Smooth muscle cell (in vitro differentiated cells): Measurements from ENCODE around the gene ELOVL1. TPM values are rescaled to one million over a fixed set of nuclear protein-coding genes. Genes with fewer than 3 reads are reported as not detected.

Experiments used
- DNase-seq: peaks from one replicate; lab custom pipeline; 2025; ENCODE audit not compliant: unreplicated experiment; lab: John Stamatoyannopoulos, UW
- H2AFZ ChIP-seq: fragments of 200-600 bp; sonication (generic); 2 replicates; pipeline ENCODE4 v1.6.0; 2016; ENCODE audit warnings: antibody characterized with exemption, low read depth, mild to moderate bottlenecking
- H3F3A ChIP-seq: fragments of 200-600 bp; sonication (generic); 2 replicates; pipeline ENCODE4 v1.6.0; 2017; ENCODE audit warnings: antibody characterized with exemption, low read depth
- H3K27ac ChIP-seq: fragments of 200-600 bp; sonication (generic); 2 replicates; pipeline ENCODE4 v1.5.1; 2016; ENCODE audit warnings: low read depth, mild to moderate bottlenecking
- H3K27me3 ChIP-seq: fragments of 200-600 bp; sonication (generic); 2 replicates; pipeline ENCODE4 v1.6.1; 2016; ENCODE audit warnings: low read depth, mild to moderate bottlenecking
- H3K36me3 ChIP-seq: fragments of 200-600 bp; sonication (generic); 2 replicates; pipeline ENCODE4 v1.5.1; 2016; ENCODE audit warnings: low read depth
- H3K4me1 ChIP-seq: fragments of 200-600 bp; sonication (generic); 2 replicates; pipeline ENCODE4 v1.5.1; 2016; ENCODE audit warnings: low read depth
- H3K4me2 ChIP-seq: fragments of 200-600 bp; sonication (generic); 2 replicates; pipeline ENCODE4 v1.6.0; 2016; ENCODE audit warnings: mild to moderate bottlenecking
- H3K4me3 ChIP-seq: fragments of 200-600 bp; sonication (generic); 2 replicates; pipeline ENCODE4 v1.5.1; 2016; ENCODE audit warnings: mild to moderate bottlenecking
- H3K79me2 ChIP-seq: fragments of 200-600 bp; sonication (generic); 2 replicates; pipeline ENCODE4 v1.6.0; 2016; ENCODE audit warnings: low read depth, mild to moderate bottlenecking
- H3K9ac ChIP-seq: fragments of 200-600 bp; sonication (generic); 2 replicates; pipeline ENCODE4 v1.6.0; 2016; ENCODE audit warnings: low read depth
- H3K9me3 ChIP-seq: fragments of 200-600 bp; sonication (generic); replicated peaks from 2 replicates; pipeline ENCODE4 v1.5.1; 2016; ENCODE audit warnings: low read depth
- H4K20me1 ChIP-seq: fragments of 200-600 bp; sonication (generic); 2 replicates; pipeline ENCODE4 v1.6.0; 2016; ENCODE audit warnings: low read depth
- WGBS: methylation state at CpG from one replicate; pipeline ENCODE4 v1.1.7; 2016; ENCODE audit warnings: low lambda C conversion rate; 5-methylcytosine and 5-hydroxymethylcytosine counted together
- polyA plus RNA-seq: library from polyadenylated mRNA; unstranded; fragments of >200 nt; fragmentation: Nextera tagmentation; extraction: Ambion mirVana; gene quantifications from 2 replicates; pipeline ENCODE4 v1.2.1, GENCODE V29; 2016
- total RNA-seq: library from RNA; depleted of rRNA; stranded (reverse); fragments of >200 nt; gene quantifications from 2 replicates; pipeline ENCODE4 v1.2.3, GENCODE V29; 2014
- TF ChIP-seq, protein P1 (sequence below): fragments of 200-600 bp; sonication (generic); IDR thresholded peaks from 2 replicates; pipeline ENCODE4 v1.5.1; 2017; ENCODE audit warnings: borderline replicate concordance, mild to moderate bottlenecking, antibody characterized with exemption; ENCODE audit not compliant: insufficient read depth, poor library complexity, severe bottlenecking

ELOVL1 gene
- total and polyA plus RNA-seq, 2 experiments from 2014 or later: 101 to 109 TPM

DNA sequence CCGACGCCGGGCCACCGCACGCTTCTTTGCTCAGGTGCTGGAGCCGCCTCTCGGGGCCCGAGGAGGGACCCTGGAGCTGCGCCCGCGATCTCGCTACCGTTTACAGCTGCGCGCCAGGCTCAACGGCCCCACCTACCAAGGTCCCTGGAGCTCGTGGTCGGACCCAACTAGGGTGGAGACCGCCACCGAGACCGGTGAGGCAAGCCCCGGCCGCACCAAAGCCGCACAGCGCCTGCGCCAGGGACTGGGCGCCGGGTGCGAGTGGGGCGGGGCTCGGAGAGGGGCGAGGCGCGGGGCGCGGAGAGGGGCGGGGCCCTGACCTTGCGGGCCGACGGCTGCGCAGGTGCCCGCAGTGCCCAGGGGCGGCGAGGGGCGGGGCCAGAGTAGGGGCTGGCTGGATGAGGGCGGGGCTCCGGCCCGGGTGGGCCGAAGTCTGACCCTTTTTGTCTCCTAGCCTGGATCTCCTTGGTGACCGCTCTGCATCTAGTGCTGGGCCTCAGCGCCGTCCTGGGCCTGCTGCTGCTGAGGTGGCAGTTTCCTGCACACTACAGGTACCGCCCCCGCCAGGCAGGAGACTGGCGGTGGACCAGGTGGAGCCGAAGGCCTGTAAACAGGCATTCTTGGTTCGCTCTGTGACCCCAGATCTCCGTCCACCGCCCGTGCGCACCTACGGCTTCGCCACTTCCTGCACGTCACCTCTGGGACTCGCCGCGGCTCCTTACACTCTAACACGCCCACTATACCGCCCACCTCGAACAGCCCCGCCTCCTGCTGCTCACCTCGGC, 18.8 kb downstream of the ELOVL1 start:
- H3K27ac ChIP-seq: peak overlapping the region; percentile 71

DNA sequence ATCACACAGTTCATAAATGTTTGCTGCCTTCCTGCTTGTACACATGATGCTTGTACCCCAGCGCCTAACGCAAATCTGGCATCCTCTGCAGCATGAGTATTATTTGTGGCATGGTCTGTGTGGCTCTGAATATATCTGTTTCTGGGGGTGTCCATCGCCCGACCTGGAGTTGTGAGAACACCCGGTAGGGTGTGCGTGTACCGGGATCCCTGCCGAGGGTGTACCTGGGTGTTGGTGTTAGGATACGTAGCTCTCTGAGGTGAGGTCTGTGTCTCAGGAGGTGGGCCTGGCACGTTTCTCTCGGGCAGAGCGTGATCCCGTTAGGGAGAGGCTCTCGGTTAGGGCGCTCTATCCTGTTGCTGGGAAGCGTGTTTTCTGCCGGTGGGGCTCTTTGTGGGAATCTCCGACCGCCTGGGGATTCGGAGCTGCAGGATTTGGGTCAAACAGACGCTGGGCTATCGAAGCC, 19.4 kb downstream of the ELOVL1 start:
- peak overlapping the region; percentile 95 for H3K4me2 ChIP-seq
- peak overlapping the region; percentile 62 for H3K4me3 ChIP-seq
- H4K20me1 ChIP-seq: no peaks in the 10 kb centered on the region
- no peak for DNase-seq
- peak overlapping the region; percentile 39 for H3K9ac ChIP-seq
- H3K79me2 ChIP-seq: no peaks in the 10 kb centered on the region
- no peaks in the 10 kb centered on the region for H3K9me3 ChIP-seq
- H3K4me1 ChIP-seq: peaks cover 16% of the 10 kb centered on the region
- H3K36me3 ChIP-seq: no peaks in the 10 kb centered on the region
- H3K27me3 ChIP-seq: no peaks in the 10 kb centered on the region
- H3F3A ChIP-seq: peaks cover 5% of the 10 kb centered on the region
- H2AFZ ChIP-seq: peak overlapping the region; percentile 76
- 24% methylated on average over 22 of the region's 22 CpGs for WGBS
- H3K27ac ChIP-seq: peak overlapping the region; percentile 71
- TF ChIP-seq, protein P1, sequence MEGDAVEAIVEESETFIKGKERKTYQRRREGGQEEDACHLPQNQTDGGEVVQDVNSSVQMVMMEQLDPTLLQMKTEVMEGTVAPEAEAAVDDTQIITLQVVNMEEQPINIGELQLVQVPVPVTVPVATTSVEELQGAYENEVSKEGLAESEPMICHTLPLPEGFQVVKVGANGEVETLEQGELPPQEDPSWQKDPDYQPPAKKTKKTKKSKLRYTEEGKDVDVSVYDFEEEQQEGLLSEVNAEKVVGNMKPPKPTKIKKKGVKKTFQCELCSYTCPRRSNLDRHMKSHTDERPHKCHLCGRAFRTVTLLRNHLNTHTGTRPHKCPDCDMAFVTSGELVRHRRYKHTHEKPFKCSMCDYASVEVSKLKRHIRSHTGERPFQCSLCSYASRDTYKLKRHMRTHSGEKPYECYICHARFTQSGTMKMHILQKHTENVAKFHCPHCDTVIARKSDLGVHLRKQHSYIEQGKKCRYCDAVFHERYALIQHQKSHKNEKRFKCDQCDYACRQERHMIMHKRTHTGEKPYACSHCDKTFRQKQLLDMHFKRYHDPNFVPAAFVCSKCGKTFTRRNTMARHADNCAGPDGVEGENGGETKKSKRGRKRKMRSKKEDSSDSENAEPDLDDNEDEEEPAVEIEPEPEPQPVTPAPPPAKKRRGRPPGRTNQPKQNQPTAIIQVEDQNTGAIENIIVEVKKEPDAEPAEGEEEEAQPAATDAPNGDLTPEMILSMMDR: no peak

More for the DNA sequence above, 18.8 kb downstream of the ELOVL1 start:
- DNase-seq: peak; percentile 43
- H3K4me2 ChIP-seq: peak overlapping the region; percentile 95
- no peaks in the 10 kb centered on the region for H4K20me1 ChIP-seq
- 3% methylated on average over 42 of the region's 72 CpGs for WGBS
- H3K4me3 ChIP-seq: peak overlapping the region; percentile 62
- H3K79me2 ChIP-seq: no peaks in the 10 kb centered on the region
- peaks cover 16% of the 10 kb centered on the region for H3K4me1 ChIP-seq
- H3K9ac ChIP-seq: peak overlapping the region; percentile 67
- H3K36me3 ChIP-seq: no peaks in the 10 kb centered on the region
- peaks cover 5% of the 10 kb centered on the region for H3F3A ChIP-seq
- TF ChIP-seq, protein P1: no peak
- no peaks in the 10 kb centered on the region for H3K9me3 ChIP-seq
- no peaks in the 10 kb centered on the region for H3K27me3 ChIP-seq
- peak overlapping the region; percentile 76 for H2AFZ ChIP-seq

DNA sequence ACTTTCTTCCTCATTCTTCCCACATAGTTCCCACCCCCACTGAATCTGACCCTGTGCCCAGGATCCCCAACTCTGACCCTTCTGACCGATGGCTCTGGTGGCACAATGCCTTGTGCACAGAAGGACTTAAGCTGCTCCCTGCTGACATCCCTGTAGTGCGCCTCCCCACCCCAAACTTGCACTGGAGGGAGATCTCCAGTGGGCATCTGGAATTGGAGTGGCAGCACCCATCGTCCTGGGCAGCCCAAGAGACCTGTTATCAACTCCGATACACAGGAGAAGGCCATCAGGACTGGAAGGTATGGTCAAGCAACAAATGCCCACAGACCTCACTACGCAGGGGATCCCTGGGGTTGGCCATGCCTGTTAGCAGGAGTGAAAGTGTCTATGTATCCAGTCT, 21.2 kb downstream of the ELOVL1 start:
- no peaks in the 10 kb centered on the region for H3K79me2 ChIP-seq
- H3K9ac ChIP-seq: no peak overlapping the region
- no peak overlapping the region for H3K27ac ChIP-seq
- H2AFZ ChIP-seq: no peak overlapping the region
- H3K4me3 ChIP-seq: no peak overlapping the region
- TF ChIP-seq, protein P1: no peak
- H3K36me3 ChIP-seq: no peaks in the 10 kb centered on the region
- no peaks in the 10 kb centered on the region for H4K20me1 ChIP-seq
- H3F3A ChIP-seq: peaks cover 5% of the 10 kb centered on the region
- no peaks in the 10 kb centered on the region for H3K9me3 ChIP-seq
- H3K27me3 ChIP-seq: no peaks in the 10 kb centered on the region
- no peak for DNase-seq
- peaks cover 16% of the 10 kb centered on the region for H3K4me1 ChIP-seq
- WGBS: 96% methylated on average over 5 of the region's 5 CpGs
- no peak overlapping the region for H3K4me2 ChIP-seq
